Loucy (cell line): Measurements from ENCODE around the gene BEAN1.

Experiments used
- H2AFZ ChIP-seq: fragments of 200-600 bp; sonication (generic); 2 replicates; pipeline ENCODE4 v1.6.0; 2016; ENCODE audit warnings: antibody characterized with exemption, mild to moderate bottlenecking, low read length, moderate library complexity
- H3F3A ChIP-seq: fragments of 200-600 bp; 2 replicates; pipeline ENCODE4 v1.6.0; 2016; ENCODE audit warnings: antibody characterized with exemption, low read depth, mild to moderate bottlenecking
- H3K27me3 ChIP-seq: fragments of 200-600 bp; sonication (generic); 2 replicates; pipeline ENCODE4 v1.6.1; 2014; ENCODE audit warnings: low read length, mild to moderate bottlenecking; ENCODE audit not compliant: insufficient read depth, poor library complexity, severe bottlenecking
- H3K36me3 ChIP-seq: fragments of 200-600 bp; sonication (generic); 2 replicates; pipeline ENCODE4 v1.6.1; 2016; ENCODE audit warnings: low read length; ENCODE audit not compliant: insufficient read depth
- H3K4me1 ChIP-seq: fragments of 200-600 bp; sonication (generic); 2 replicates; pipeline ENCODE4 v1.5.1; 2014; ENCODE audit warnings: low read length, mild to moderate bottlenecking; ENCODE audit not compliant: insufficient read depth, poor library complexity, severe bottlenecking
- H3K4me2 ChIP-seq: fragments of 200-600 bp; sonication (generic); 2 replicates; pipeline ENCODE4 v1.6.0; 2014; ENCODE audit warnings: antibody characterized with exemption, low read length, low read depth, mild to moderate bottlenecking; ENCODE audit not compliant: poor library complexity, severe bottlenecking
- H3K4me3 ChIP-seq: fragments of 200-600 bp; sonication (generic); 2 replicates; pipeline ENCODE4 v1.5.1; 2014; ENCODE audit warnings: low read length, mild to moderate bottlenecking, mixed read lengths; ENCODE audit not compliant: poor library complexity, severe bottlenecking
- H3K79me2 ChIP-seq: fragments of 200-600 bp; sonication (generic); 2 replicates; pipeline ENCODE4 v1.6.1; 2014; ENCODE audit warnings: low read length; ENCODE audit not compliant: insufficient read depth
- H3K9ac ChIP-seq: fragments of 200-600 bp; sonication (generic); 2 replicates; pipeline ENCODE4 v1.6.0; 2014; ENCODE audit warnings: mild to moderate bottlenecking, low read depth, low read length, moderate library complexity; ENCODE audit not compliant: poor library complexity, severe bottlenecking
- H3K9me2 ChIP-seq: fragments of 200-600 bp; sonication (generic); replicated peaks from 2 replicates; pipeline ENCODE4 v1.6.1; 2016; ENCODE audit warnings: low read depth, low read length, mixed read lengths
- H3K9me3 ChIP-seq: fragments of 200-600 bp; sonication (generic); 2 replicates; pipeline ENCODE4 v1.6.1; 2014; ENCODE audit warnings: mild to moderate bottlenecking, antibody characterized with exemption, low read length, low read depth; ENCODE audit not compliant: insufficient read depth
- H4K20me1 ChIP-seq: fragments of 200-600 bp; sonication (generic); 2 replicates; pipeline ENCODE4 v1.6.0; 2014; ENCODE audit warnings: antibody characterized with exemption, low read length, mild to moderate bottlenecking; ENCODE audit not compliant: insufficient read depth, poor library complexity, severe bottlenecking
- CTCF ChIP-seq: fragments of 200-600 bp; sonication (generic); conservative IDR thresholded peaks from 2 replicates; pipeline ENCODE4 v1.5.1; 2014; ENCODE audit warnings: mild to moderate bottlenecking, antibody characterized with exemption, low read length
- EZH2phosphoT487 ChIP-seq: fragments of 200-600 bp; IDR thresholded peaks from 2 replicates; pipeline ENCODE4 v1.6.1; 2018; ENCODE audit warnings: antibody characterized with exemption, mild to moderate bottlenecking, moderate library complexity, borderline replicate concordance

BEAN1 gene

GRCh38 chr16:66502020-66502913, 75.2 kb downstream of the BEAN1 start:
- H3K36me3 ChIP-seq, result no peaks in the 10 kb centered on the region
- no peaks in the 10 kb centered on the region for H3K9me2 ChIP-seq
- H3K79me2 ChIP-seq, result no peaks in the 10 kb centered on the region
- no peak overlapping the region for H2AFZ ChIP-seq
- H3K9ac ChIP-seq, result no peak overlapping the region
- no peak overlapping the region for H3K4me3 ChIP-seq
- H3K27me3 ChIP-seq, result no peaks in the 10 kb centered on the region
- H4K20me1 ChIP-seq, result no peaks in the 10 kb centered on the region
- H3K4me2 ChIP-seq, result no peak overlapping the region
- H3F3A ChIP-seq, result no peaks in the 10 kb centered on the region
- H3K9me3 ChIP-seq, result no peaks in the 10 kb centered on the region
- no peak for TF ChIP-seq EZH2phosphoT487
- no peaks in the 10 kb centered on the region for H3K4me1 ChIP-seq

DNA sequence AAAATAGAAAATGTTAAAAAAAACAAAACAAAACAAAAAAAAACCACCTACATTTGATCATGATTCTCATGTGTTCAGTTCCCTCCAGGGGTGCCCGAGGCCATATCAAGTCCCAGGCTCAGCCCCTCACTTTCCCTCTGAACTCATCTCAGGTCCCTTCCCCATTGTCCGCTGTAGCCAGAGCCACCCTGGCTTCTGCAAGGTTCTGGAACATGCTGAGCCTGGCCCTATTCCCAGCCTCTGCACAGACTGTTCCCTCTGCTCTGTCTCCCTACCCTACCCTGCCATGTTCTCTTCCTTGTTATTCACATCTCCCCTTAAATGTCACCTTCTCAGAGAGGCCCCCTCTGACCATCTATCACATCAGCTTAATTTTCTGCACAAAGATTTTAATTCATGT, 75.9 kb downstream of the BEAN1 start:
- H3K4me1 ChIP-seq, result no peaks in the 10 kb centered on the region
- H4K20me1 ChIP-seq, result no peaks in the 10 kb centered on the region
- no peaks in the 10 kb centered on the region for H3K27me3 ChIP-seq
- no peaks in the 10 kb centered on the region for H3K36me3 ChIP-seq
- H2AFZ ChIP-seq, result no peak overlapping the region
- no peak overlapping the region for H3K9ac ChIP-seq
- no peaks in the 10 kb centered on the region for H3K9me2 ChIP-seq
- H3F3A ChIP-seq, result no peaks in the 10 kb centered on the region
- TF ChIP-seq CTCF (no peak), EZH2phosphoT487 (no peak)
- H3K79me2 ChIP-seq, result no peaks in the 10 kb centered on the region
- no peak overlapping the region for H3K4me2 ChIP-seq
- no peak overlapping the region for H3K4me3 ChIP-seq
- H3K9me3 ChIP-seq, result no peaks in the 10 kb centered on the region

DNA sequence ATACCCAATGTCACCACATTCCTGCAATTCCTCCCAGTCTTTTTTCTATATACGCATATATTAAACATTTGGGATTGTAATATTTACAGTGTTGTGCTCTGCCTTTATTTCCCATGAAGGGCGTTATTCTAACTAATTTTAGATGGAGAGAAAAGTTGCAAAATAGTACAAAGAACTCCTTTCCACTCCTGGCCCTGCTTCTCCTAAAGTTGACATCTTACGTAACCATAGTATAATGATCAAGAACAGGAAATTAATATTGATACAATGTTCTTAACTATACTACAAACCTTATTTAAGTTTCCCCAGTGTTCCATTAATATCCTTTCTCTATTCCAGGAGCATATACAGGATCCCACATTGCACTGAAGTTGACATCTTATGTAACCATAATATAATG, 76.5 kb downstream of the BEAN1 start:
- Histone ChIP-seq H3K36me3 (no peaks in the 10 kb centered on the region), H3K9ac (no peak overlapping the region), H3K27me3 (no peaks in the 10 kb centered on the region), H3K9me2 (no peaks in the 10 kb centered on the region), H3K79me2 (no peaks in the 10 kb centered on the region), H3K4me3 (no peak overlapping the region), H3F3A (no peaks in the 10 kb centered on the region), H3K9me3 (no peaks in the 10 kb centered on the region), H2AFZ (no peak overlapping the region), H3K4me2 (no peak overlapping the region), H3K4me1 (no peaks in the 10 kb centered on the region), H4K20me1 (no peaks in the 10 kb centered on the region)
- no peak for TF ChIP-seq CTCF
- TF ChIP-seq EZH2phosphoT487, result no peak
